Panc1 (cell line): Measurements from ENCODE around the gene TMTC1. TPM values are rescaled to one million over a fixed set of nuclear protein-coding genes. Genes with fewer than 3 reads are reported as not detected.

Experiments
- ATAC-seq: fragments of 200-7000 bp; cut with Tn5 transposase; 2 replicates; pipeline ENCODE4 v1.9.1; 2020; ENCODE audit warnings: mild to moderate bottlenecking, moderate library complexity
- BruUV-seq: library from RNA; stranded (reverse); fragments of 400-500 nt; replicated peaks from 2 replicates; lab custom pipeline; 2021; lab: Mats Ljungman, UMichigan
- CTCF ChIA-PET: fragments of 300-600 bp; sonication (Branson Sonifier 250); formaldehyde crosslinking; loops from one replicate; lab custom pipeline; 2022; ENCODE audit warnings: antibody characterized with exemption; lab: Charles Lee
- POLR2A ChIA-PET: fragments of 300-600 bp; sonication (Branson Sonifier 250); formaldehyde crosslinking; loops from one replicate; lab custom pipeline; 2022; ENCODE audit warnings: antibody characterized with exemption; lab: Charles Lee
- DNase-seq: peaks from one replicate; pipeline ENCODE4 v3.0.0-alpha.2; 2010; ENCODE audit warnings: low read depth, low spot score
- H3K27ac ChIP-seq: 2 replicates; pipeline ENCODE4 v1.5.1; 2011; ENCODE audit warnings: mild to moderate bottlenecking, low read length, inconsistent platforms
- H3K27me3 ChIP-seq: fragments of 200-500 bp; sonication (Bioruptor generic); 2 replicates; pipeline ENCODE4 v1.6.0; 2014; ENCODE audit warnings: low read length, inconsistent platforms; ENCODE audit not compliant: control insufficient read depth, insufficient read depth
- H3K36me3 ChIP-seq: fragments of 200-500 bp; sonication (Bioruptor generic); 2 replicates; pipeline ENCODE4 v1.5.1; 2014; ENCODE audit warnings: inconsistent platforms, mild to moderate bottlenecking, low read length, moderate library complexity; ENCODE audit not compliant: control insufficient read depth, insufficient read depth
- H3K4me1 ChIP-seq: 2 replicates; pipeline ENCODE4 v1.5.1; 2011; ENCODE audit warnings: inconsistent platforms, mild to moderate bottlenecking, low read length, moderate library complexity; ENCODE audit not compliant: control insufficient read depth, insufficient read depth
- H3K4me3 ChIP-seq, 2 experiments: 2 replicates each; pipeline ENCODE4 v1.5.1; 2011 to 2012; ENCODE audit warnings: low read depth in 2 of 2, low read length in 2 of 2, mild to moderate bottlenecking in 2 of 2, inconsistent platforms in 1 of 2, moderate library complexity in 1 of 2
- H3K9me3 ChIP-seq: fragments of 200-500 bp; sonication (Bioruptor generic); 2 replicates; pipeline ENCODE4 v1.5.1; 2014; ENCODE audit warnings: low read depth, mild to moderate bottlenecking, inconsistent platforms, low read length, moderate library complexity; ENCODE audit not compliant: control insufficient read depth, insufficient read depth
- POLR2AphosphoS5 ChIP-seq: IDR thresholded peaks from 2 replicates; pipeline ENCODE4 v1.6.1; 2012; ENCODE audit warnings: mild to moderate bottlenecking, low read depth, low read length, moderate library complexity
- SIN3A ChIP-seq: IDR thresholded peaks from 2 replicates; pipeline ENCODE4 v1.6.1; 2012; ENCODE audit warnings: low read depth, mild to moderate bottlenecking, low read length, moderate library complexity, borderline replicate concordance; ENCODE audit not compliant: insufficient read depth
- TCF7L2 ChIP-seq: IDR thresholded peaks from 2 replicates; pipeline ENCODE4 v1.6.1; 2011; ENCODE audit warnings: mild to moderate bottlenecking, low read depth, low read length, inconsistent platforms
- in situ Hi-C: cut with HindIII; loops from 2 replicates; pipeline ENCODE4 v1.10.0; 2016; ENCODE audit warnings: low sequenced_read_pairs, low pct_unique_long_range_greater_than_20kb
- intact Hi-C: fragments of 100-400 bp; cut with micrococcal nuclease; formaldehyde crosslinking; loops from one replicate; pipeline ENCODE4 v1.10.0; 2022; ENCODE audit not compliant: unreplicated experiment
- total RNA-seq: library from RNA; stranded (reverse); gene quantifications from one replicate; pipeline ENCODE4 v1.2.1, GENCODE V29; 2021; ENCODE audit not compliant: unreplicated experiment
- TF ChIP-seq, protein P1 (sequence below): fragments of 450-650 bp; IDR thresholded peaks from 2 replicates; pipeline ENCODE4 v1.5.1; 2017; ENCODE audit warnings: mild to moderate bottlenecking
- TF ChIP-seq, protein P2 (sequence below), 2 experiments: IDR thresholded peaks; 2 replicates each; pipeline ENCODE4 v1.6.1; 2011 to 2012; ENCODE audit warnings: low read depth in 2 of 2, control low read depth in 1 of 2, low read length in 1 of 2, mild to moderate bottlenecking in 1 of 2, moderate library complexity in 1 of 2; ENCODE audit not compliant: insufficient read depth in 1 of 2

The TMTC1 gene
- total RNA-seq, 1 experiment from 2014 or later, result 0.28 TPM

DNA sequence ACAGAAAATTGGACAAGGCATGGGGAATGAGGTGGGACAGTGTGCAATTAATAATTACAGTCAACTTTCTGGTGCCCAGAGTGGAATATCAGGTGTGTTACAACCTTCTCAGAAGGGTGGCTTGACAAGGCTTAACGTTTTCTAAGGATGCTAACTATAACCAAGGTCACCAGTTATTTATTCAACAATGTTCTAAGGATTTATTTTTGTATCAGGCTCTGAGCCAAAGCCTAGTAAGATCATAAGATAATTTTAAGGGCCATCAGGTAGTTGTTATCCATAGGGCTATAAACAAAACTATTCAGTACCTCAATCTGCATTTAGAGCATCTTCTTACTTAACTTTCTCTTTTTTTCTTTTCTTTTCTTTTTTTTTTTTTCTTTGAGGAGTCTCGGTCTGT, 134.0 kb downstream of the TMTC1 start:
- ChIA-PET CTCF (no interaction called here), POLR2A (no interaction called here)
- DNase-seq, result no peak
- Histone ChIP-seq H3K27ac (no peak overlapping the region), H3K4me1 (no peaks in the 10 kb centered on the region), H3K4me3 (no peak overlapping the region), H3K27me3 (0 out of 2 replicates have a peak, but pooled peaks cover 3% of the 10 kb centered on the region), H3K36me3 (no peaks in the 10 kb centered on the region), H3K9me3 (no peaks in the 10 kb centered on the region)
- in situ Hi-C loops, result no loop called here
- no peak for ATAC-seq
- no TSS peak for BruUV-seq
- TF ChIP-seq, protein P1, sequence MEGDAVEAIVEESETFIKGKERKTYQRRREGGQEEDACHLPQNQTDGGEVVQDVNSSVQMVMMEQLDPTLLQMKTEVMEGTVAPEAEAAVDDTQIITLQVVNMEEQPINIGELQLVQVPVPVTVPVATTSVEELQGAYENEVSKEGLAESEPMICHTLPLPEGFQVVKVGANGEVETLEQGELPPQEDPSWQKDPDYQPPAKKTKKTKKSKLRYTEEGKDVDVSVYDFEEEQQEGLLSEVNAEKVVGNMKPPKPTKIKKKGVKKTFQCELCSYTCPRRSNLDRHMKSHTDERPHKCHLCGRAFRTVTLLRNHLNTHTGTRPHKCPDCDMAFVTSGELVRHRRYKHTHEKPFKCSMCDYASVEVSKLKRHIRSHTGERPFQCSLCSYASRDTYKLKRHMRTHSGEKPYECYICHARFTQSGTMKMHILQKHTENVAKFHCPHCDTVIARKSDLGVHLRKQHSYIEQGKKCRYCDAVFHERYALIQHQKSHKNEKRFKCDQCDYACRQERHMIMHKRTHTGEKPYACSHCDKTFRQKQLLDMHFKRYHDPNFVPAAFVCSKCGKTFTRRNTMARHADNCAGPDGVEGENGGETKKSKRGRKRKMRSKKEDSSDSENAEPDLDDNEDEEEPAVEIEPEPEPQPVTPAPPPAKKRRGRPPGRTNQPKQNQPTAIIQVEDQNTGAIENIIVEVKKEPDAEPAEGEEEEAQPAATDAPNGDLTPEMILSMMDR, result no peak
- TF ChIP-seq TCF7L2 (no peak), SIN3A (no peak), POLR2AphosphoS5 (no peak)
- TF ChIP-seq, protein P2, sequence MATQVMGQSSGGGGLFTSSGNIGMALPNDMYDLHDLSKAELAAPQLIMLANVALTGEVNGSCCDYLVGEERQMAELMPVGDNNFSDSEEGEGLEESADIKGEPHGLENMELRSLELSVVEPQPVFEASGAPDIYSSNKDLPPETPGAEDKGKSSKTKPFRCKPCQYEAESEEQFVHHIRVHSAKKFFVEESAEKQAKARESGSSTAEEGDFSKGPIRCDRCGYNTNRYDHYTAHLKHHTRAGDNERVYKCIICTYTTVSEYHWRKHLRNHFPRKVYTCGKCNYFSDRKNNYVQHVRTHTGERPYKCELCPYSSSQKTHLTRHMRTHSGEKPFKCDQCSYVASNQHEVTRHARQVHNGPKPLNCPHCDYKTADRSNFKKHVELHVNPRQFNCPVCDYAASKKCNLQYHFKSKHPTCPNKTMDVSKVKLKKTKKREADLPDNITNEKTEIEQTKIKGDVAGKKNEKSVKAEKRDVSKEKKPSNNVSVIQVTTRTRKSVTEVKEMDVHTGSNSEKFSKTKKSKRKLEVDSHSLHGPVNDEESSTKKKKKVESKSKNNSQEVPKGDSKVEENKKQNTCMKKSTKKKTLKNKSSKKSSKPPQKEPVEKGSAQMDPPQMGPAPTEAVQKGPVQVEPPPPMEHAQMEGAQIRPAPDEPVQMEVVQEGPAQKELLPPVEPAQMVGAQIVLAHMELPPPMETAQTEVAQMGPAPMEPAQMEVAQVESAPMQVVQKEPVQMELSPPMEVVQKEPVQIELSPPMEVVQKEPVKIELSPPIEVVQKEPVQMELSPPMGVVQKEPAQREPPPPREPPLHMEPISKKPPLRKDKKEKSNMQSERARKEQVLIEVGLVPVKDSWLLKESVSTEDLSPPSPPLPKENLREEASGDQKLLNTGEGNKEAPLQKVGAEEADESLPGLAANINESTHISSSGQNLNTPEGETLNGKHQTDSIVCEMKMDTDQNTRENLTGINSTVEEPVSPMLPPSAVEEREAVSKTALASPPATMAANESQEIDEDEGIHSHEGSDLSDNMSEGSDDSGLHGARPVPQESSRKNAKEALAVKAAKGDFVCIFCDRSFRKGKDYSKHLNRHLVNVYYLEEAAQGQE (IDR thresholded peaks at IDR 0.05; ENCODE audit: insufficient read depth in 1 of 2, low read depth in 2 of 2, low read length in 1 of 2), result no peak
- intact Hi-C loops, result no loop called here

DNA sequence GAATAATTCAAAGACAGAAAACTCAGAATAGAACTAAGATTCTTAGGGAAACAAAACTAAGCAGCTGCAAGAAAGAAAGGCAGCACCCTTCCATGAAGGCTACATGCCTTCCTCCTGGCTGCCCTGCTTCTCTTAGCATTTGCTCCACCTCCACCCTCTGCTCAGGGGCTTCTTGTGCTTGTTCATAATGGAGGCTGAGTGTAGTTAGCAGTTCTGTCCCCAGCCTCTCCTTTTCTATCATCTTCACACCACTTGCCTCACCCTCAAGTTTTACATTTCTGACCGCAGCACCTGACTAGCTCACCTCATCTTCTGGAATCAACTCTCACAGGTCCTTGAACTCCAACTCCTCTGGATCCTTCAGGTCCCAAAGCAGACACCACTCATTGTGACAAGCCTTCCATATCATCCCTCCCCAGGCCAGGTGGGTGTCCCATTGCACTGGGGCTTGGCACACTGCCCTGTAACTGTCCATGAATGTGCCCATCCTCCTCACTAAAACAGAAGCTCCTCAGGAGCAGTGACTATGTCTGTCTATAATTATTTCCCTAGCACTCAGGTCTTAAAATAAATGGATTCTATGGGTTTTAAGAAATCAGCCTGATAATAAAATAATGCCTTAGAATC, 139.1 kb downstream of the TMTC1 start:
- intact Hi-C loops, result no loop called here
- DNase-seq (no peak), ATAC-seq (peak; percentile 26; the same call in 1 of the 2 replicates)
- H3K9me3 ChIP-seq, result no peaks in the 10 kb centered on the region
- CTCF ChIA-PET, result no interaction called here
- no peaks in the 10 kb centered on the region for H3K36me3 ChIP-seq
- TF ChIP-seq POLR2AphosphoS5 (no peak), SIN3A (no peak), TCF7L2 (no peak)
- TF ChIP-seq, protein P1, result no peak
- TF ChIP-seq, protein P2 (IDR thresholded peaks at IDR 0.05; ENCODE audit: insufficient read depth in 1 of 2, low read depth in 2 of 2, low read length in 1 of 2), result no peak
- H3K4me1 ChIP-seq, result no peaks in the 10 kb centered on the region
- in situ Hi-C loops, result no loop called here
- BruUV-seq, result no TSS peak
- POLR2A ChIA-PET, result no interaction called here
- no peak overlapping the region for H3K27ac ChIP-seq
- H3K4me3 ChIP-seq, result no peak overlapping the region
- 0 out of 2 replicates have a peak, but pooled peaks cover 3% of the 10 kb centered on the region for H3K27me3 ChIP-seq
